ENCODE results near the gene ISG20L2.

Gene ISG20L2

GRCh38 chr1:156705321-156705917, 23.1 kb downstream of the ISG20L2 start, which contains the start of gene CRABP2:
TSS of gene CRABP2 (minus strand) at chr1:156705583. CDS start at chr1:156705446, 137 bp downstream.
- no peak for DNase-seq

- peak; percentile 40 for DNase-seq
These were observed 23.6 kb downstream of the ISG20L2 start for GRCh38 chr1:156704930-156705320.

DNA sequence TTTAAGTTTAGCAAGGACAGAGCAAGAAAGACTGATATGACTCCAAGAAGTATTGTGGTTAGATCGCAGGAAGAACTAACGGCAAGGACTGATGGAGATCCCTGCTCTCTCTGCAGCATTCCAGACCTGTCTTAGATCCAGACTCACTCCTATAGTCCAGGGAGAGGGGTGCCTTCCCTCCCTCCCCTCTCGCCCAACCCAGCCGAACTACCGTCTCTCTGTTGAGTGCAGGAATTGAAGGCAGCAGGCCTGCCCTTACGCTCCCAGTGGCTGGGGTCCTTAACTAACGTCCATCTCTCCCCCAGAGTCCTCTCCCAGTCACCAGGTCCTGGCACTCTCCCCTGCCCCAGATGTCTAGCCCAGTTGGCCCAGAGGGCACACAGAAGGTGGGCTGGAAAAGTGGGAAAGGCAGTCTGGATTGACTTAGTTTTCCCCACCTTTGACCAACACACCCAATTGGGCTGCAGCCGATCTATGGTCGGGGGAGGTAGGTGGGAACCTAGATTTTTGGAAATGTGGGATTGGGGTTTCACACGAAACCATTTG, 24.3 kb downstream of the ISG20L2 start:
- no peak for DNase-seq

DNA sequence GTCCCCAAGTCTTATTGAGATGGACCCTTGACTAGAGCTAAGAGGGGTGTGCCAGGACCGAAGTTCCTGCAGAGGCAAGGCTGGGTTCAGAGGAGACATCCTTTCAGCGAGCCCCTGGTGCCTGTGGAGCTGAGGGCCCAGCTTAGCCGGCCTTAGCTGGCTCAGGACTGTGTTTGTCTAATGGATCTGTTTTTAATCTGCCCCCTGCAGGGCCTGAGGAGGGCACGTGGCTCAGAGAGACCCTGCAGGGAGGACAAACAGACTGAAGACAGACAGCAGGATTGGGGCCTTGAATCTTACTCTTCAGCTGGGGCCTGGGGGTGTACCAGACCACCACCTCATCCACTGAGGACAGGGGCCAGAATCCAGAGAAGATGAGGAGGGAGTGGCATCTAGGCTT, 24.8 kb downstream of the ISG20L2 start:
- DNase-seq, result no peak

DNA sequence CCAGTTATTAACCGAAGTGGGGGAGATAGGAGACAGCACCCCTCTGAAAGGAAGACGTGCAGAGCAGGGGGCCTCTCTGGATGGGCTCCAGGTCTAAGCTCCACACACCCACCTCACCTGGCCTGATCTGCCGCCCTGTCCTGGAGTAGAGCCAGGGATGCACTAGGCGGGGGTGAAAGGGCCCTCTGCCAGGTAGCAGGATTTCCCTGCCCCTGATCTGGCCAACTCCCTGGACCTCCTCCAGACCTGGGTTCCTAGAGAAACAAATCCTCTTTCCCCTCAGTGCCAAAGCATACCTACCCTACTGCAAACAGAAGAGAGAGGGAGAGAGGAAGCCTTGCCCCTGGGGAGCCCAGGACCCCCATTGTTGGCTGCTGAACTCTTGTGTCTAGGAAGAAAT, 25.2 kb downstream of the ISG20L2 start:
- DNase-seq, result no peak

DNA sequence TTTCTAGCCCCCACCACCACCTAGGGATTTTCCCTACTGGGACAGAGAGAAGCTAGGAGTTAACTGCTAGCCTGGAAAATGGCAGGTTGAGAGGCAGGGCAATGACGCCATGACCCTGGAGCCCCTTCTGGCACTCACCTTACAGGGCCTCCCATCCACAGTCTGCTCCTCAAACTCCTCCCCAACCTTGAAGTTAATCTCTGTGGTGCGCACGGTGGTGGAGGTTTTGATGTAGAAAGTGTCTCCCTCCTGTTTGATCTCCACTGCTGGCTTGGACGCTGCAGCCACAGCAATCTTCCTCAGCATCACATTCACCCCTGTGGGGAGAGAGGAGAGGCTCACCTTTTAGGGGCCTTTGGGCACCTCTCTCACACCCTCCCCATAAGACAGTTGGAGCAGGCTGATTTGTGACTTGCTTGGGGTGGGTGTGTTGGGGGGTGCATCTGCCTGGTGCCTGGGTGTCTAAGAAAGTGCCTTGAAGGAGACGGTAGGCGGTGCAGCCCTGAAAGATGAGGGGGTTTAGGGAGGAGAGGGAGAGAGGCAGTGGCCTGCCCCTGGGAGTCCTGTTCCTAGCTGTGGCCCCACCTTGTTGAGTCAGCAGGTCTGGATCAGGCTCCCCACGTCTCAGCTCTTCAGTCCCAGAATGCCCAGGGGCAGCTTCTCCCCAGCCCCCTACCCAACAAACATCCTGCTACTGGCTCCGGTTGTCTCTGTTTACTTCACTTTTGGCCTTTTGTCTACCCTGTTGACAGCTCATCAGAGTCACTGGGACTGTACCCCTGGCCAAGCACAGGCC, 27.6 kb downstream of the ISG20L2 start:
- no peak for DNase-seq

DNA sequence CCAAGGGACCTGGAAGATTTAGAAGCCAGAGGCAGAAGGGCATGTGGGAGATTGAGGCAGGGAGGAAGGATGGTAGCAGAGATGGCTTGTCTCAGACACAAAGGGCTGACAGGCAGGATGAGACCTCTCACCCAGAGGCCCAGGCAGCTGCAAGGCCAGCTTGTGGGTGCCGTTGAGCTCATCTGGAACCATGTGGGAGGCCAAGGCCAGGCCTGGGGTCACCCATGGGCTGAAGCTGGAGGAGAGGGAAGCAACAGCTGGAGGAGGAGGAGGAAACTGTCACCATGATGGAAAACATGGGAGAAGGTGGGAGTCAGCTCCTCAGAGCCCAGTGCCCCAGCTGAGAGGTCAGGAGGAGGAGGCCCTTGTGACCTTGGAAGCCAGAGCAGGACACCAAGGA, 29.6 kb downstream of the ISG20L2 start:
- no peak for DNase-seq

DNA sequence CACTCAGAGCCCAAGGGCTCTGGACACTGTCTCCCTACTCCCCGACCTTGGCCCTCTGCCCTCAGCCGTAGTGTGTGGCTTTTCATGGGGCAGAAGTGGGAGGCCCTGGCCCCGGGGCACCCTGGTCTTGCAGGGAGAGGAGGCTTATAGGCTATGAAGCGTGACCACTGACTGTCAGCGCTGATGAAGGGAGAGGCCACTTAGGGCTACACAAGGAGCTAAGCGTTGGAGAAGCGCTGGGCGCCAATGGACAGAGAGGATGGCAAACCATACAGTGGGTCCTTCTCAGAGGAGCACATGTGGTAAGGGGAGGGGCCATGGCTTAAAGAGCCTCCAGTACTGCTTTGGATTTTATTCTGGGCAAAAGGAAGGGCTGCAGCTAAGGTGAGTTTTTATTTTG, 31.1 kb downstream of the ISG20L2 start:
- no peak for DNase-seq

- no peak for DNase-seq
These were observed 31.8 kb downstream of the ISG20L2 start for GRCh38 chr1:156696755-156697154.

DNA sequence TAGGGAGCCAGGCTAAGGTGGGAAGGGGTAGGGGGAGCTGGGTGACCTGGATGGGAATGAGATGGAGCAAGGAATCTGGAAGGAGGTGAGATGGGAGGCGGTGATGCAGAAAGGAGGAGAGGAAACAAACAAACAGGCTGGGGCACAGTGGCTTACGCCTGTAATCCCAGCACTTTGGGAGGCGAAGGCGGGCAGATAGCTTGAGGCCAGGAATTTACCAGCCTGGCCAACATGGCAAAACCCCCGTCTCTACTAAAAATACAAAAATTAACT, 33.9 kb downstream of the ISG20L2 start:
- no peak for DNase-seq

- DNase-seq, result no peak
These were observed 34.5 kb downstream of the ISG20L2 start for GRCh38 chr1:156693848-156694689.

DNA sequence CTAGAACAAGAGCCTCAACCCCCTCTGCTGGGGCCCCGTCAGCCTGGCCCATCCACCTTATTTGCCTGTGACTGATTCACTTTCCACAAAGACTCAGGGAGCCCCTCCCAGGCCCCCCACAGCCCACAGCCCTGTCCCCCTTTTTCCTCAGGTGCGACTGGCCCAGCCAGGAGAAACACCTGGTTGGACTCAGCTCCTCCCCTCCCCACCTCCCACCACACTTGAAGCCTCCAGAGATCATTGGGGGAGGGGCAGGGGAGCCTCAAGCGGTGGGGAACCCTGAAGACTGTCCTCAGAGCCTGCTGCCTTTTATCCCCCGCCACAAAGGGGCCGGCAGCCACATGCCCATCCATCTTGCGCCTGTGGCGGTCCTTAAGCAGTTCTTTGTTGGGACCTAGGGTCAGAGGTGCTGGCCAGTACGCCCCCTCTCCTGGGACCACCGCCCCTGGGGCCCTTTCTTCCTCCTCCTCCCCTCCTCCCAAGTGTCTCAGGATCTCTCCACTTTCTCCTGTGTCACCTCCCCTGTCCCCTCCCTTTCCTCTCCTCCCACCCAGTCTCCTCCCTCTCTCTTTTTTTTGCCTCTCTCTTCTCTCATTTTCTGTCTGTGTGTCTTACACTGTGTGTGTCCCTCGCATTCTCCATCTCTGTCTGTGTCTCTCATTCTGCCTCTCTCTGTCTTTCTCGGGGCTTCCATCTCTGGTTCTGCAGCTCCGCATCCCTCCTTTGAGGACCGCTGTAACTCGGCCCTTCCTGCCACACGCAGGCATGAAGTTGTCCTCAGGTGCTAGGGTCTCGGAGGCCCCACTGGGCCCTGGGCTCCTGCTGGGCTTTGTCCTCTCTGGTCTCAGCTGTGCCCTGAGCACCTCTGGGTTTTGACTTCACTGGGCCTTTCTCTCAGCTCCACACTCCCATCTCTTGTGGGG, 35.4 kb downstream of the ISG20L2 start:
- DNase-seq, result no peak

DNA sequence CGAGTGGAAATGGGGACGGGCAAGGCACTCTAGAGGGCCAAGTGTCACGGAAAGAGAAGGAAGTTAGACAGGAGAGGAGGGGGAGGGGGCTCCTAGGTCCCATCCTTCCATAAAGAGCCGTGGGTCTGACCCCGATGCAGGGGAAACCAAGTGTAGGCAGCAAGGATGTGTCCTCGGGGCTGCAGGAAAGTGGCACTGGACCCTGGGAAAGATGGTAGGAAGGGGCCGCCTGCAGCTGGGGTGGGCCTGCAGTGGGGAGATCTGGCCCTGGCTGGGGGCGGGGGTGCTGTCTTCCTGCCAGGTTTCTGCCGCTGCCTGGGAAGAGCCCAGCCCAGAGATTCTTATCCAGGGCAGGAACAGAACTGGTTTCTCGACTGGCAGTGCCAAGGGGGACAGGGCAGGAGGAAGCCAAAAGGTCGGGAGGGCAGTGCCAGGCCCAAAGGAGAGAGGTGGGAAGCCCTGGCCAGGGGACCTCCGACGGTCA, 36.1 kb downstream of the ISG20L2 start:
- DNase-seq, result no peak

DNA sequence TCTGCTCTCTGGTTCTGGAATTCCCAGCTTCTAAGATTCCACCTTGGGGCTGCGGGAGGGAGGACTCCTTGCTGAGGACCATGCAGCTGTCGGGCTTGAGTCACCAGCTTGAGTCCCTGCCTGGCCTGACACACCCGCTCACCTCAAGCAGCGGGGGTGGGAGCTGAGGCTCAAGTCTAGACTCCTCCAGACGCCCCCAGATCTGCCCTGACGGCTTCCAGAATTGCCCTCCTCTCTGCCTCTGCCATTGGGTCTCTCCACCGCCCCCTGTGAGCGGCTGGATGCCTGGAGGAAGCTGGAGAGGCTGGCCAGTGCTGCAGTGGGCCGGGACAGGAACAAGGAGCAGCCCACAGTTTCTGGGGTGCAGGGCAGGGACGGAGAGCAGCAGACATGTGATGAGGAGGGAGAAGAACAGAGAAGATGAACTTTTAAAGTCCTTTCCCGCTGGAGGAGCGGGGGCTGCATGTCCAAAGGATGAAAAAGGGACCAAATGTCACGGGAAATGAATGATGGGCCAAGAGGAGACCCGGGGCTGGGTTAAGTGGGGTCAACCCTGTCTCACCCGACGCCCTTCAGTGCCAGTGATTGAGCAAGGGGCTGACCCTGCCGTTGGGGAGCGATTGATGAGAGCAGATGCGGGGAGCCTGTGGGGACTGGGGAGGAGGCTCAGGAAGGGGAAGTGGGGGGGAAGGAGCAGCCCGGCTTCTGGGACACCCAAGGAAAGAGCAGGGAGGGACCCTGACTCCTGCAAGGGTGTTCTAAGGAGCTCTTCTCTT, 36.7 kb downstream of the ISG20L2 start:
- DNase-seq, result no peak

DNA sequence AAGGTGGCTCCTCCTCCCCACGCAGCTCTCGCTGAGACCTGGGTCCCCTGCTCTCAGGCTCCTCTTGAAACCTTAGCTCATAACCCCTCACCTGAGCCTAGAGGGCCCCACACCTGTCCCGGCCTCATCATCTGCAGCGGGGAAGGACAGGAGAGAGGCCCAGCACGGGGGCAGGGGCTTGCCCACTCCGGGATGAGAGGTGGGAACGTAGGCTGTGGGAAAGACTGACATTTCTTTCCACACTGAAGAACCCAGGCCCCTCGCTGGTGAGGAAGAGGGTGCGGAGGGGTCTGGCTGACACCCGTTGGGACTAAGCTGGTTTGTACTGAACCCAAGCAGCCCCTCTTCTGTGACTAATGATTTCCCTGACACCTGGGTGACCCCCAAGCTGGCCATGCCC, 37.4 kb downstream of the ISG20L2 start:
- DNase-seq, result no peak

DNA sequence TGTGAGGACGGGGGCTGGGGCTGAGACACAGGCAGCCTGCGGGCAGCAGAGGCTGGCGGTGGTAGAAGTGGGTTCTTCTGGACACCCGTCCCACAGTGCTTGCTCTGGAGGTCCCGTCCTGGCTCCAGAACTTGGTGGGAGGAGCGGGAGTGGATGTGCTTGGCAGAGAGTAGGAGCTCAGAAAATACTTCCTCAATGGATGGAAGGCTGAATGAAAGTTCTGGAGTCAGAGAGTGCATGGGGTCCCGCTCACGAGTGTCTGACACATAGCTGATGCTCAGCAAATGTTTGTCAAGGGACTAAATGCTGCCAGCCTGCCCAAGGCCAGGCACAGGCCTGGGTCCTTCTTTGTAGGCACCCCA, 37.9 kb downstream of the ISG20L2 start:
- no peak for DNase-seq

GRCh38 chr1:156689953-156690674, 38.5 kb downstream of the ISG20L2 start:
- no peak for DNase-seq

- peak; percentile 86 for DNase-seq
These were observed 39.3 kb downstream of the ISG20L2 start for GRCh38 chr1:156689035-156689952.

DNA sequence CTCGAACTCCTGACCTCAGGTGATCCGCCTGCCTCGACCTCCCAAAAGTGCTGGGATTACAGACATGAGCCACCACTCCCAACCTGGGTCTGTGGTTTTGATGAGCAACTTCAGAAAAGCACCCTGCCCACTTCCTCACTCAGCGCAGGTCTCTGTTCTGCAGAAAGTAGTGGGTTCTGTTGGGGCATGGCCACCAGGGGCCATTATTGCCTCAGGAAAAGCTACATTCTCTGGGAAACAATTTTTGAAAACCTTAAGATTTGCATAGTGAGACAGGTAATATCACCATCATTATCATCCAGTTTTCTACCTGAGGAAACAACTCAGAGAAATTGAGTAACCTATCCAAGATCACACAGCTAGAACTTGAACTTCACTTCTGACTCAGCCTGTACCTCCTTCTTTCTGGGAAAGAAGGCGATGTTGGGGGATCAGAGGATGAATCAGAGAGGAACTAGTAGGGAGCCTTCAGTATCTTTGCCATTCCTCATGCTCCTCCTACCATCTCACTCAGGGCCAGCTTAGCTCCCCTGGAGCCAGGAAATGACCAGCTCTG, 44.3 kb downstream of the ISG20L2 start:
- DNase-seq, result peak; percentile 70
